ENCODE data around the gene SYT14.

DNA sequence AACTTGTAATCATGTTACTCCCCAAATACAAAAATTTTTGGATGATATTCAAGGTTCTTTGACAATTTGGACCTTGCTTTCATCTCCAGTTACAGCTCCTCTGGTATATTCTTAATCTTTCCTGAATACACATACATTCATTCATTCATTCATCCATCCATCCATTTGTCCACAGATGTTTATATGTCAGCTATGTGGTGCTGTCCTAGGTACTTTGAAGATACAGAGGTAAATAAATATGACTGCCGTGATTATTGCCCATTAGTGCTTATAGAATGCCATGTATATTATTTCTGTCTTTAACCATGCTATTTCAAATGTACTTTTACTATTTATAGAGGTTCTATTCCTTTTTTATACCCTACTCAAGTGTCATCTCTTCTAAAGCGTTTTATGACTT is 72.1 kb downstream of the SYT14 start:
- TF ChIP-seq, protein P1, sequence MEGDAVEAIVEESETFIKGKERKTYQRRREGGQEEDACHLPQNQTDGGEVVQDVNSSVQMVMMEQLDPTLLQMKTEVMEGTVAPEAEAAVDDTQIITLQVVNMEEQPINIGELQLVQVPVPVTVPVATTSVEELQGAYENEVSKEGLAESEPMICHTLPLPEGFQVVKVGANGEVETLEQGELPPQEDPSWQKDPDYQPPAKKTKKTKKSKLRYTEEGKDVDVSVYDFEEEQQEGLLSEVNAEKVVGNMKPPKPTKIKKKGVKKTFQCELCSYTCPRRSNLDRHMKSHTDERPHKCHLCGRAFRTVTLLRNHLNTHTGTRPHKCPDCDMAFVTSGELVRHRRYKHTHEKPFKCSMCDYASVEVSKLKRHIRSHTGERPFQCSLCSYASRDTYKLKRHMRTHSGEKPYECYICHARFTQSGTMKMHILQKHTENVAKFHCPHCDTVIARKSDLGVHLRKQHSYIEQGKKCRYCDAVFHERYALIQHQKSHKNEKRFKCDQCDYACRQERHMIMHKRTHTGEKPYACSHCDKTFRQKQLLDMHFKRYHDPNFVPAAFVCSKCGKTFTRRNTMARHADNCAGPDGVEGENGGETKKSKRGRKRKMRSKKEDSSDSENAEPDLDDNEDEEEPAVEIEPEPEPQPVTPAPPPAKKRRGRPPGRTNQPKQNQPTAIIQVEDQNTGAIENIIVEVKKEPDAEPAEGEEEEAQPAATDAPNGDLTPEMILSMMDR (IDR thresholded peaks at IDR 0.05; ENCODE audit: insufficient read depth, low read length, poor library complexity, severe bottlenecking): no peak
- no peak for TF ChIP-seq EZH2phosphoT487 (conservative IDR thresholded peaks at IDR 0.05; ENCODE audit: low read length)
